ENCODE data around the gene ASB1. TPM values are rescaled to one million over a fixed set of nuclear protein-coding genes. Genes with fewer than 3 reads are reported as not detected.

ASB1 gene
- total and polyA plus RNA-seq, 2 of the 13 experiments (the other 11 are each of a cell fraction or from before 2014, with no cell fraction given): 48.6 to 49.2 TPM

GRCh38 chr2:238456970-238457926, 30.5 kb downstream of the ASB1 start (continued):
- TF ChIP-seq MEIS2 (CRISPR knock-in tag; IDR thresholded peaks at IDR 0.05): no peak; the same call in 1 of the 2 replicates
- no peak for TF ChIP-seq ZNF646 (CRISPR knock-in tag; IDR thresholded peaks at IDR 0.05)
- TF ChIP-seq HDAC1 (CRISPR knock-in tag; IDR thresholded peaks at IDR 0.05): peak; percentile 78; the same call in 1 of the 2 replicates
- no peak for TF ChIP-seq THYN1 (CRISPR knock-in tag; IDR thresholded peaks at IDR 0.05; ENCODE audit: borderline replicate concordance, low read depth)
- no peak; the same call in 1 of the 2 replicates for TF ChIP-seq ARID4A (CRISPR knock-in tag; IDR thresholded peaks at IDR 0.05; ENCODE audit: borderline replicate concordance)
- TF ChIP-seq ATRX (CRISPR knock-in tag; IDR thresholded peaks at IDR 0.05; ENCODE audit: borderline replicate concordance): no peak
- 0 out of 2 replicates have a peak, but pooled peaks have one; percentile 54 for TF ChIP-seq REPIN1 (CRISPR knock-in tag; IDR thresholded peaks at IDR 0.05; ENCODE audit: borderline replicate concordance, low read depth)
- TF ChIP-seq ZNF770 (CRISPR knock-in tag; IDR thresholded peaks at IDR 0.05): no peak
- no peak for TF ChIP-seq ZNF337 (CRISPR knock-in tag; IDR thresholded peaks at IDR 0.05; ENCODE audit: borderline replicate concordance, low read depth)
- TF ChIP-seq MZF1 (CRISPR knock-in tag; IDR thresholded peaks at IDR 0.05; ENCODE audit: borderline replicate concordance): peak; percentile 83; the same call in 1 of the 2 replicates
- TF ChIP-seq BRCA1 (CRISPR knock-in tag; IDR thresholded peaks at IDR 0.05): no peak
- TF ChIP-seq NFIC (IDR thresholded peaks at IDR 0.05; ENCODE audit: low read length): no peak
- peak; percentile 83 for TF ChIP-seq ZSCAN21 (CRISPR knock-in tag; IDR thresholded peaks at IDR 0.05; ENCODE audit: borderline replicate concordance)
- no peak for TF ChIP-seq TP53 (CRISPR knock-in tag; conservative IDR thresholded peaks at IDR 0.05)
- TF ChIP-seq ZNF17 (CRISPR knock-in tag; IDR thresholded peaks at IDR 0.05): no peak

Data from HepG2 (cell line).